C4-2B (cell line): ENCODE data around the gene TSPAN7.

ENCODE experiments used
- H3K27ac ChIP-seq: fragments of 450-650 bp; 2 replicates; pipeline ENCODE4 v1.5.1; 2017
- CTCF ChIP-seq: fragments of 450-650 bp; conservative IDR thresholded peaks from 2 replicates; pipeline ENCODE4 v1.5.1; 2017; ENCODE audit warnings: mild to moderate bottlenecking
- ZFX ChIP-seq: fragments of 450-650 bp; IDR thresholded peaks from 2 replicates; pipeline ENCODE4 v1.6.1; 2017

The TSPAN7 gene

GRCh38 chrX:38570396-38570795 is 9.1 kb downstream of the TSPAN7 start:
- TF ChIP-seq CTCF: no peak
- TF ChIP-seq ZFX: no peak
- H3K27ac ChIP-seq: no peak overlapping the region

GRCh38 chrX:38571058-38571457 is 9.7 kb downstream of the TSPAN7 start:
- no peak overlapping the region for H3K27ac ChIP-seq
- TF ChIP-seq CTCF (no peak), ZFX (no peak)

GRCh38 chrX:38574858-38575257 is 13.5 kb downstream of the TSPAN7 start:
- no peak overlapping the region for H3K27ac ChIP-seq
- TF ChIP-seq CTCF (no peak), ZFX (no peak)

GRCh38 chrX:38575888-38576287 is 14.5 kb downstream of the TSPAN7 start:
- TF ChIP-seq ZFX: no peak
- no peak for TF ChIP-seq CTCF
- H3K27ac ChIP-seq: no peak overlapping the region

GRCh38 chrX:38577738-38578137 is 16.4 kb downstream of the TSPAN7 start:
- no peak for TF ChIP-seq ZFX
- no peak for TF ChIP-seq CTCF

GRCh38 chrX:38578167-38578566 is 16.8 kb downstream of the TSPAN7 start:
- TF ChIP-seq ZFX: no peak
- no peak for TF ChIP-seq CTCF

More at GRCh38 chrX:38577738-38578137, 16.4 kb downstream of the TSPAN7 start:
- no peak overlapping the region for H3K27ac ChIP-seq

GRCh38 chrX:38583181-38583580 is 21.8 kb downstream of the TSPAN7 start:
- H3K27ac ChIP-seq: no peak overlapping the region
- TF ChIP-seq CTCF (no peak), ZFX (no peak)

More at GRCh38 chrX:38578167-38578566, 16.8 kb downstream of the TSPAN7 start:
- H3K27ac ChIP-seq: no peak overlapping the region
